ENCODE measurements around the gene ANTXR1.

ANTXR1 gene

GRCh38 chr2:69076601-69077000, 63.6 kb downstream of the ANTXR1 start:
- DNase-seq, result no peak

GRCh38 chr2:69077252-69077950, 64.4 kb downstream of the ANTXR1 start:
- DNase-seq, result no peak

GRCh38 chr2:69080071-69080470, 67.1 kb downstream of the ANTXR1 start:
- DNase-seq, result no peak

- no peak for DNase-seq
Measured at GRCh38 chr2:69081001-69081580, 68.1 kb downstream of the ANTXR1 start.

DNA sequence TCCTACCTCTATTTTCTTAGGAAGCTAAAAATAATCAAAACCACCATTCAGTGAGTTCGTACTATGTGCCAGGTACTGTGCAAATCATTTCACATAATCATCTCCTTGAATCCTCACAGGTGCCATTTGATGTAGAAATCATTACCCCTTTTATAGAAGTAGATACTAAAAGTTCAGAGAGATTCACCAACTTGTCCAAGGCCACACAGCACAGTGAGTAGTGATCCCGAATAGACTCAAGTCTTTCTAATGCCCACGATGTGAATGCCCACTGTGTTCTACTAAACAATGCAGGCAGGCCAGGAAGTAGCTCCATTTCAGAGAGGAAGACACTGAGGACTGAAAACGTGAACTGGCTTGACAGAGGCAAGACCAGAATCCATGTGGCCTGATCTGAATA, 68.8 kb downstream of the ANTXR1 start:
- DNase-seq, result no peak

- no peak for DNase-seq
Measured at GRCh38 chr2:69082430-69082997, 69.5 kb downstream of the ANTXR1 start.

GRCh38 chr2:69083235-69083748, 70.3 kb downstream of the ANTXR1 start:
- no peak for DNase-seq

DNA sequence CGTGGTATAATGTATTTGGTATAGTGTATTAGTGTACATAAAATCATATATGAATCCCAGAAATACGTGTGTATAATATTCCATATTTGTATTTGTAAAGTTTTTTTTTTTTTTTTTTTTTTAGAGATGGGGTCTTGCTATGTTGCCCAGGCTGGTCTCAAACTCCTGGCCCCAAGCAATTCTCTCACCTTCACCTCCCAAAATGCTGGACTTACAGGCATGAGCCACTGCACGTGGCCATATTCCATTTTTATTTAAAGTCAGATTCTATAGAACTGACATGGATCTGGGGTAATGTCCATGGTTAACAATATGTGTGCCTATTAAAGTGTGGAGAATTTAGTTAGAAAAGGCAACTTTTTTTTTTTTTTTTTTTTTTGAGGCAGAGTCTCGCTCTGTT, 71.5 kb downstream of the ANTXR1 start:
- no peak for DNase-seq

- DNase-seq, result no peak
Measured at GRCh38 chr2:69086466-69086865, 73.5 kb downstream of the ANTXR1 start.

GRCh38 chr2:69087211-69087911, 74.4 kb downstream of the ANTXR1 start:
- DNase-seq, result no peak

DNA sequence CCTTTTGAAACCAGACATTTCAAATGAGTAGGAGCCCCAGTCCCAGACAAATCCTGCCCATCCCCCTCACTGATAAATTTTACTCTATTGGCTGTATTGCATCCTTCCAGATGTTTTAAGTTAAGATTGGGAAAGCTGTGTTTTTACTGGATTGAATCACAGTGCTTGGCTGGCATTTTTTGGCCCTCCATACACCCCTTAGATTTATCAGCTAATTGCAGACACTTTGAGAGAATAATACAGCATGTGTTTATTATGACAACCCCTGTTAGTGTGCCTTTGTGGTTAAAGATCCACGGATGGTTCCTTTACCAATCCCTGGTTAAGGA, 74.9 kb downstream of the ANTXR1 start:
- DNase-seq, result no peak

GRCh38 chr2:69088466-69088865, 75.5 kb downstream of the ANTXR1 start:
- DNase-seq, result no peak

DNA sequence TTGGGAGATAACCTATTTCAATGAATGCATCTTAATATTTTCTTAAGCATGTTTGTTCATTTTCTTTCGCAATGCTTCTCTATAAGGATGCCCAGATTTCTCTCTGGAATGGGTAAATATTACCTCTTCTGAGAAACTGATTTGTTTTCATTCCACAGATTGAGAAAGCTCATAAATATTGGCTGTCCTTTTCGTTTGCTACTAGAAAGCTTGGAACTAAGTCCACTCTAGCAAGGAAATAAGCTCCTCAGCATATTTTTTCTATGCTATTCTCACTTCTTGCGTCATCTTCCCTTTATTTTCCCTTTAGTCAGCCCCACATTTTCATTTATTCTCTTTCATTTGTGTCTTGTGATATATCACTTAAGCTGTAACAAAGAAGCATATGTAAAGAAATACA, 76.3 kb downstream of the ANTXR1 start:
- no peak for DNase-seq

DNA sequence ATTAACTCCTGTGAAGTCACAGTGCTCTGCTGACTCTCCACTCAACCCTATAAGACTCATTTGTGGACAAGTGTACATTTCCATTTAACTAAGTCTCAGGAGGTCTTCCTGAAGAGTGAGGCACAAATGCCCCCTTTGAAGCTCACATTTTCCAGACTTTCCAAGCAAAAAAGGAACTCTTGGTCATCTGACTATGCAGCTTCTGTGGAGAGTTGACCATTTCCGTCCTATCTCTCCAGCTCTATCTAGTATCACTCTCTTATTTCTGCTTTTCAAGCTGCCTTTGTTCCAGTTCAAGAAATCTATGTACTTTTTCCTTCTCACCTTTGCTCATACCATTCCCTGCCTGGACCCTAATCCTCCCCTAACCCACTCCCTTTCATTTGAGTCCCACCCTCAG, 77.0 kb downstream of the ANTXR1 start:
- no peak for DNase-seq

DNA sequence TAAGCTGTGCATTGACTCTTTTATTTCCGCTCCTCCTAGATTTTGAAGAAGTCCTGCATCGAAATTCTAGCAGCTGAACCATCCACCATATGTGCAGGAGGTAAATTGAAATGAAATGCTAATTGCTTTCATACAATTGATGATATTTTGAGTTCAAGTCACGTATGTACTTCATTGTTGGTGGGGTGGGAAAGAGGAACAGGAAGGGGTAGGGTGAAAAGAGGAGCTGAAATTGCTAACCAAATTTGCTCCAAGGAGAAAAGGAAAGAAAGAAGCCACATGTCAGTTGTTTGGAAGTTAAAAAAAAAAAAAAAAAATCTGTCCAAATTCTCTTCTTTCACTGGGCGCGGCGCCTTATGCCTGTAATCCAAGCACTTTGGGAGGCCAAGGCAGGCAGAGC, 77.8 kb downstream of the ANTXR1 start:
- DNase-seq, result no peak

- DNase-seq, result no peak
Measured at GRCh38 chr2:69092857-69093256, 79.9 kb downstream of the ANTXR1 start.

DNA sequence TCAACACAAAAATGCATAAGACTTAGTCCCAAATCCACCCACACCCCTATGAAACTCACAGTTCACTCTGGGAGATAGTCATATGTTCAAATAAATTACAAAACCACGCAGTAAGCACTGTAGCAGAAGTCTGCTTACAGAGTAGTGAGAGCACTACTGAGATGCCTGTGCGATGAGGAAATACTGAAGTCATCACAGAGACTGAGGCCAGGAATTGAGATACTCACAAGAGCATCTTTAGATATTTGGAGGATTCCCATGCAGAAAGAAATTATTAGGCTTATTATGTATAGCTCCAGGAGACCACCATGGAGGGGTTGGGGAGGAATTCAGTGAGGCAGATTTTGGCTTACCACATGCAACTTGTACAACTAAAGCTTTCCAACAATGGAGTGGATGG, 82.3 kb downstream of the ANTXR1 start:
- DNase-seq, result no peak

GRCh38 chr2:69096326-69097095, 83.5 kb downstream of the ANTXR1 start:
- DNase-seq, result no peak

- DNase-seq, result no peak
Measured at GRCh38 chr2:69097148-69097610, 84.2 kb downstream of the ANTXR1 start.

DNA sequence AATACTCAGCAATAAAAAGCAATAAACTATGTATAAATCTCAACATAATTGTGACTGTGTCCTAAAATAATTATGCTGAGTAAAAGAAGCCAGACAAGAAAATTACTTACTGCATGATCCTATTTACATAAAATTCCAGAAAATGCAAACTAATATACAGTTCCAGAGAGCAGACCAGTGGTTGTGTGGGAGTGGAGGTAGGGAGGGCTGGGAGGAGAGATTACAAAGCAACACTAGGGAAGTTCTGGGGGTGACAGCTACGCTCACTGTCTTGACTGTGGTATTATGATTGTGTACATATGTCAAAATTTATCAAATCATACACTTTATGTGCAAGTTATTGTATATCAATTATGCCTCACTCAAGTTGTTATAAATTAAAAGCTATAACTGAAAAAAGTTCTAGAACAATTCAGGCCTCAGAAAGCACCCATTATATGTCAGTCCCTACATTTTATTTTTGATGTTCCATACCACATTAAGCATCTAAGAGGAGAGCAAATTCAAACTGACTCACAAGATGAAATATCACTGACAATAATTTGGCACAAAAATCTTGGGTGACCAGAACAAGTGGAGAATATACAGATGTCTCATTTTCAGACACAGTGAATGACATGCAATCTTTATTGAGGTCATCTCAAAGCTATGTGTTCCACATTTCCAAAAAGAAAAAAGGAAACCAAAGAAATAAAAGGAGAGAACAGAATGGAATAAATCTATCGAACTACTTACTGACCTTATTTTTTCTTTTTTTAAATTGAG, 85.1 kb downstream of the ANTXR1 start:
- DNase-seq, result no peak

DNA sequence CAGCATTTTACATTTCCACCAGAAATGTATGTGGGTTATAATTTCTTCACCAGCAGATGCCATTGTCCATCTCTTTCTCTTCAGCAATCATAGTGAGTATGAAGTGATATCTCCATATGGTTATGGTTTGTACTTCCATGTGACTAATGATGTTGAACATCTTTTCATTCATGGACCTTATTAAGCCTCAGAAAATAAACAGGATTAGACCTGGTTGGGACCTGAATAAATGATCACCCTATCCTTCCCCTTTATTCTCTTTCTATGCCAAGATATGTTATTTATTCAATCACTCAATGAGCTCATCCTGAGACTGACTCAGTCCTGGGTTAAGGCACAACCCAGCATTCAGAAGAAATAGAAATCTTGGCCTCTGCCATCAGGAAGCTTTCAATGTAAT, 86.6 kb downstream of the ANTXR1 start:
- no peak for DNase-seq

GRCh38 chr2:69100220-69100723, 87.3 kb downstream of the ANTXR1 start:
- DNase-seq, result no peak

All from CD4-positive, alpha-beta T cell treated with Interleukin-12 subunit alpha and Interleukin-12 subunit beta, for 1 hour (primary cell).